Suprapubic skin (tissue), 4 donors: ENCODE data around the gene KRT9. TPM values are rescaled to one million over a fixed set of nuclear protein-coding genes. Genes with fewer than 3 reads are reported as not detected.

Experiments used
- DNase-seq, 2 donors: peaks; one replicate each; pipeline ENCODE4 v3.0.0-alpha.2; 2019; ENCODE audit warnings: low spot score in 2 of 2
- H3K27ac ChIP-seq: fragments of 200-600 bp; sonication (generic); one replicate; pipeline ENCODE4 v1.5.1; 2019
- H3K27me3 ChIP-seq: fragments of 200-600 bp; sonication (generic); one replicate; pipeline ENCODE4 v1.5.1; 2019
- H3K36me3 ChIP-seq: fragments of 200-600 bp; sonication (generic); one replicate; pipeline ENCODE4 v1.5.1; 2019
- H3K4me1 ChIP-seq: fragments of 200-600 bp; sonication (generic); one replicate; pipeline ENCODE4 v1.5.1; 2019
- H3K4me3 ChIP-seq: fragments of 200-600 bp; sonication (generic); one replicate; pipeline ENCODE4 v1.5.1; 2019; ENCODE audit warnings: mild to moderate bottlenecking
- H3K9me3 ChIP-seq: fragments of 200-600 bp; sonication (generic); one replicate; pipeline ENCODE4 v1.5.1; 2019
- EP300 ChIP-seq: sonication (generic); formaldehyde crosslinking; IDR thresholded peaks from one replicate; pipeline ENCODE4 v1.6.1; 2017; ENCODE audit warnings: antibody characterized with exemption
- POLR2A ChIP-seq, 2 donors: fragments of 450-650 bp; IDR thresholded peaks; one replicate each; pipeline ENCODE4 v1.6.1; 2017; ENCODE audit warnings: antibody characterized with exemption in 2 of 2, mild to moderate bottlenecking in 2 of 2, moderate library complexity in 2 of 2
- POLR2AphosphoS5 ChIP-seq, 3 donors: sonication (generic); formaldehyde crosslinking; IDR thresholded peaks; one replicate each; pipeline ENCODE4 v1.6.1; 2017; ENCODE audit warnings: antibody characterized with exemption in 3 of 3
- WGBS: methylation state at CpG from one replicate; pipeline ENCODE4 v1.1.5; 2018; 5-methylcytosine and 5-hydroxymethylcytosine counted together
- total RNA-seq, 4 donors: library from RNA; depleted of rRNA; stranded (reverse); fragments of >200 nt; gene quantifications; one replicate each; pipeline ENCODE4 v1.1.0, GENCODE V29; 2016
- TF ChIP-seq, protein P1 (sequence below), 2 donors: fragments of 200-600 bp in 1 of 2; fragments of 450-650 bp in 1 of 2; sonication (generic) in 1 of 2; IDR thresholded peaks; one replicate each; pipeline ENCODE4 v1.5.1; 2016 to 2019; ENCODE audit warnings: antibody characterized with exemption in 2 of 2, mild to moderate bottlenecking in 1 of 2, moderate library complexity in 1 of 2

KRT9 gene
- total RNA-seq, 4 donors from 2014 or later, result 0.68 to 1.6 (median 0.82) TPM

DNA sequence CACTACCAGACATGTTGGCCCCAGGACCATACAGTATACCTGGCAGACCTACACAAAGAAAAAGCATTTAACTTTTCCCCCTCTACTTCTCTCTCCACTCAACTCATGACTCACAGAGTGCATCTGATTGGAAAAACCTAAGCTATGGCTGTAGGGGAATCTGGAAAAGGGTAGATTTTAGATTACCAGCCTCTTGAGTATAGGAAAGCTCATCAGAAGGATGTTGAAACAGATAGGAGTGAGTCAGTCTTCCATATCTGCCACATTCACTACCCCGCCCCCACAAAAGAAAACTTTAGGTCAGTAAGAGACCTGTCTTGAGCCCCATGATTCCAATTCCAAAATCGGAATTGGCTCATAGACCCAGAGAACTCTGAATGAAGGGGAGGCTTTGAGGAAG, 12.3 kb downstream of the KRT9 start:
- H3K9me3 ChIP-seq, result no peaks in the 10 kb centered on the region
- peaks cover 17% of the 10 kb centered on the region for H3K27me3 ChIP-seq
- DNase-seq, result no peak

GRCh38 chr17:41556931-41557330, 14.9 kb downstream of the KRT9 start:
- no peak for TF ChIP-seq POLR2AphosphoS5 (IDR thresholded peaks at IDR 0.05)
- TF ChIP-seq, protein P1, sequence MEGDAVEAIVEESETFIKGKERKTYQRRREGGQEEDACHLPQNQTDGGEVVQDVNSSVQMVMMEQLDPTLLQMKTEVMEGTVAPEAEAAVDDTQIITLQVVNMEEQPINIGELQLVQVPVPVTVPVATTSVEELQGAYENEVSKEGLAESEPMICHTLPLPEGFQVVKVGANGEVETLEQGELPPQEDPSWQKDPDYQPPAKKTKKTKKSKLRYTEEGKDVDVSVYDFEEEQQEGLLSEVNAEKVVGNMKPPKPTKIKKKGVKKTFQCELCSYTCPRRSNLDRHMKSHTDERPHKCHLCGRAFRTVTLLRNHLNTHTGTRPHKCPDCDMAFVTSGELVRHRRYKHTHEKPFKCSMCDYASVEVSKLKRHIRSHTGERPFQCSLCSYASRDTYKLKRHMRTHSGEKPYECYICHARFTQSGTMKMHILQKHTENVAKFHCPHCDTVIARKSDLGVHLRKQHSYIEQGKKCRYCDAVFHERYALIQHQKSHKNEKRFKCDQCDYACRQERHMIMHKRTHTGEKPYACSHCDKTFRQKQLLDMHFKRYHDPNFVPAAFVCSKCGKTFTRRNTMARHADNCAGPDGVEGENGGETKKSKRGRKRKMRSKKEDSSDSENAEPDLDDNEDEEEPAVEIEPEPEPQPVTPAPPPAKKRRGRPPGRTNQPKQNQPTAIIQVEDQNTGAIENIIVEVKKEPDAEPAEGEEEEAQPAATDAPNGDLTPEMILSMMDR (IDR thresholded peaks at IDR 0.05), result no peak
- no peak for TF ChIP-seq EP300
- no peak for TF ChIP-seq POLR2A (IDR thresholded peaks at IDR 0.05)
- WGBS, result 82% methylated on average over 8 of the region's 9 CpGs
- Histone ChIP-seq H3K4me3 (no peak overlapping the region), H3K9me3 (no peaks in the 10 kb centered on the region), H3K27ac (no peak overlapping the region), H3K4me1 (no peaks in the 10 kb centered on the region), H3K27me3 (peaks cover 14% of the 10 kb centered on the region), H3K36me3 (no peaks in the 10 kb centered on the region)
- no peak for DNase-seq

More for the DNA sequence above, 12.3 kb downstream of the KRT9 start:
- no peaks in the 10 kb centered on the region for H3K4me1 ChIP-seq
- H3K4me3 ChIP-seq, result no peak overlapping the region
- no peak overlapping the region for H3K27ac ChIP-seq
- H3K36me3 ChIP-seq, result no peaks in the 10 kb centered on the region
- TF ChIP-seq POLR2AphosphoS5 (IDR thresholded peaks at IDR 0.05), result no peak
- no peak for TF ChIP-seq EP300
- TF ChIP-seq, protein P1 (IDR thresholded peaks at IDR 0.05), result no peak
- TF ChIP-seq POLR2A (IDR thresholded peaks at IDR 0.05), result no peak
- WGBS, result 88% methylated on average over 2 of the region's 2 CpGs

GRCh38 chr17:41556306-41556705, 15.6 kb downstream of the KRT9 start:
- Histone ChIP-seq H3K27me3 (peaks cover 14% of the 10 kb centered on the region), H3K36me3 (no peaks in the 10 kb centered on the region), H3K27ac (no peak overlapping the region), H3K4me3 (no peak overlapping the region), H3K4me1 (no peaks in the 10 kb centered on the region), H3K9me3 (no peaks in the 10 kb centered on the region)
- no peak for DNase-seq
- no peak for TF ChIP-seq POLR2AphosphoS5 (IDR thresholded peaks at IDR 0.05)
- TF ChIP-seq, protein P1 (IDR thresholded peaks at IDR 0.05), result no peak
- TF ChIP-seq POLR2A (IDR thresholded peaks at IDR 0.05), result no peak
- TF ChIP-seq EP300, result no peak
- WGBS, result 77% methylated on average over 5 of the region's 5 CpGs

- H3K27me3 ChIP-seq, result peaks cover 12% of the 10 kb centered on the region
- H3K4me3 ChIP-seq, result no peak overlapping the region
- TF ChIP-seq, protein P1 (IDR thresholded peaks at IDR 0.05), result no peak
- TF ChIP-seq POLR2AphosphoS5 (IDR thresholded peaks at IDR 0.05) (no peak), POLR2A (IDR thresholded peaks at IDR 0.05) (no peak), EP300 (no peak)
- H3K36me3 ChIP-seq, result no peaks in the 10 kb centered on the region
- no peak for DNase-seq
- no peaks in the 10 kb centered on the region for H3K4me1 ChIP-seq
- no peaks in the 10 kb centered on the region for H3K9me3 ChIP-seq
- no peak overlapping the region for H3K27ac ChIP-seq
- 81% methylated on average over 5 of the region's 5 CpGs for WGBS
Observed at GRCh38 chr17:41555105-41555887, 16.6 kb downstream of the KRT9 start.

DNA sequence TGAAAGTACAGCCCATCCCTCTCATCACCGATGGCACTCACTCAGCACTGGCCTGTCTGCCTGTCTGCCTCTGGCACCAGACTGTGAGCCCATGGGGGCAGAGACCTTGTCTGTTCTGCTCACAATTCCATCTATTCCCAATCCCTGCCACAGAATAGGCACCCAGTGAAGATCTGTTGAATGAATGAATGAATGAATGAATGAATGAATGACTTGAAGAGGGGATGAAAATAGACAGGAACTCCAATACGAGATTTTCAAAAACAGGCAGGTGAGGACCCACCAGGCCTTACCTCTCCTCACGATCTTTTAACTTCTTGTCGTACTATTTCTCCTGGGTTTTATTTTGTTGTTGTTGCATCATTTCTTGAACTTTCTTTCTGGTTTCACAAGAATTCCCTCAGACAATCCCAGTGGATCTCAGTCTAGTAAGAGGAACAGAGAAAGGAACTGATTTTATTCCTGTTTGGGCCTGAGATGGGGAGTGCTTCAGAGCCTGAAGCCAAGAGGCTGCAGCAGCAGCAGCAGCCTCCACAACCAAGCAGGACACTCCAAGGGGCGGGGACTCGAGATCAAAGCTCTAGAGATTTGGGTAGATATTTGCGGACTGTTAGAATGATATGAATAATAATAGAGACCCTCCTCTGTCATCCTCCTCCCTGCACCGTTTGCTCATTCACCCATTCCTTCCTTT, 17.7 kb downstream of the KRT9 start:
- 76% methylated on average over 8 of the region's 8 CpGs for WGBS
- Histone ChIP-seq H3K9me3 (no peaks in the 10 kb centered on the region), H3K4me1 (peaks cover 6% of the 10 kb centered on the region), H3K36me3 (no peaks in the 10 kb centered on the region), H3K27me3 (peaks cover 6% of the 10 kb centered on the region), H3K27ac (no peak overlapping the region), H3K4me3 (no peak overlapping the region)
- no peak for DNase-seq
- no peak for TF ChIP-seq POLR2A (IDR thresholded peaks at IDR 0.05)
- no peak for TF ChIP-seq POLR2AphosphoS5 (IDR thresholded peaks at IDR 0.05)
- TF ChIP-seq, protein P1 (IDR thresholded peaks at IDR 0.05), result no peak
- no peak for TF ChIP-seq EP300
